Upper lobe of left lung (tissue), 4 donors: ENCODE results near the gene CTBP2.

Source experiments
- EP300 ChIP-seq, 4 donors: sonication (generic); formaldehyde crosslinking; IDR thresholded peaks; one replicate each; pipeline ENCODE4 v1.5.1; 2017; ENCODE audit warnings: antibody characterized with exemption in 4 of 4, control low read depth in 2 of 4
- POLR2A ChIP-seq, 4 donors: fragments of 450-650 bp; IDR thresholded peaks; one replicate each; pipeline ENCODE4 v1.5.1; 2016 to 2017; ENCODE audit warnings: antibody characterized with exemption in 4 of 4, mild to moderate bottlenecking in 2 of 4
- POLR2AphosphoS5 ChIP-seq, 2 donors: sonication (generic); formaldehyde crosslinking; IDR thresholded peaks; one replicate each; pipeline ENCODE4 v1.5.1; 2017; ENCODE audit warnings: antibody characterized with exemption in 2 of 2
- TF ChIP-seq, protein P1 (sequence below), 6 experiments: fragments of 450-650 bp in 4 of 6; fragments of 200-600 bp in 2 of 6; sonication (generic) in 2 of 6; IDR thresholded peaks; one replicate each; pipeline ENCODE4 v1.5.1; 2016 to 2019; ENCODE audit warnings: antibody characterized with exemption in 6 of 6

DNA sequence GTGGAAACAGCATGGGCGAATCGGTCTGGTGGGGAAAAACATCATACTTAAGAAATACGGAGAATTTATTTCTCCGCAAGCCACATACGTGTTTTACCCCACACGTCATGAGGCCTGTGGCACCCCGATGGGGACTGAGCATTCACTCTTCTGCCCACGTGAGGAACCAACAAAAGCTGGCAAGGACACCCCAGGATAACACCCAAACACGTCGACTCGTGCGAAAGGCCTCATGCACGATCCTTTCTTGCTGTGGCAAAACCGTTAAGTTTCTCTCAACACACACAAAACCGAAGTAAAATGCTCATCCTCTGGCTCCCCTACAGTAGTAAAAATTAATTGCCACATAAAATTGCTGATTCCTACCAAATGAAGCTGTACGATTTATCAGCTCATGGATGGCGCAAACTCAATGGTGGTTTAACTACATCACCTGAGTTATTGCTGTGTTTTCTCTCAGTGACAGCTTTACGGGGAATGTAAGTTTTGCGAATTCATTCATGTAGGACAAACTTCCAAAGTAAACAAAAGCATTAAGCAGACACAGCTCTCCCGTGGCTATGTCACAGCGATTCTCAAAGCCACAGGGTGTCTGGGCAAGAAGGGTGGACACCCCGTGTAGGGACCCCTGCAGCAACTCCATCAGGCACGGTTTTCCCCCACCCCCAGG lies 97.0 kb downstream of the CTBP2 start:
- TF ChIP-seq, protein P1, sequence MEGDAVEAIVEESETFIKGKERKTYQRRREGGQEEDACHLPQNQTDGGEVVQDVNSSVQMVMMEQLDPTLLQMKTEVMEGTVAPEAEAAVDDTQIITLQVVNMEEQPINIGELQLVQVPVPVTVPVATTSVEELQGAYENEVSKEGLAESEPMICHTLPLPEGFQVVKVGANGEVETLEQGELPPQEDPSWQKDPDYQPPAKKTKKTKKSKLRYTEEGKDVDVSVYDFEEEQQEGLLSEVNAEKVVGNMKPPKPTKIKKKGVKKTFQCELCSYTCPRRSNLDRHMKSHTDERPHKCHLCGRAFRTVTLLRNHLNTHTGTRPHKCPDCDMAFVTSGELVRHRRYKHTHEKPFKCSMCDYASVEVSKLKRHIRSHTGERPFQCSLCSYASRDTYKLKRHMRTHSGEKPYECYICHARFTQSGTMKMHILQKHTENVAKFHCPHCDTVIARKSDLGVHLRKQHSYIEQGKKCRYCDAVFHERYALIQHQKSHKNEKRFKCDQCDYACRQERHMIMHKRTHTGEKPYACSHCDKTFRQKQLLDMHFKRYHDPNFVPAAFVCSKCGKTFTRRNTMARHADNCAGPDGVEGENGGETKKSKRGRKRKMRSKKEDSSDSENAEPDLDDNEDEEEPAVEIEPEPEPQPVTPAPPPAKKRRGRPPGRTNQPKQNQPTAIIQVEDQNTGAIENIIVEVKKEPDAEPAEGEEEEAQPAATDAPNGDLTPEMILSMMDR (IDR thresholded peaks at IDR 0.05): no peak
- no peak for TF ChIP-seq POLR2A (IDR thresholded peaks at IDR 0.05)
- TF ChIP-seq EP300 (IDR thresholded peaks at IDR 0.05): no peak
- no peak for TF ChIP-seq POLR2AphosphoS5 (IDR thresholded peaks at IDR 0.05)
